ENCODE data around the gene FAM169A. TPM values are rescaled to one million over a fixed set of nuclear protein-coding genes. Genes with fewer than 3 reads are reported as not detected.

Gene FAM169A
- total and polyA plus RNA-seq, 2 experiments from 2014 or later = 16.9 to 97.7 TPM

GRCh38 chr5:74738406-74738805 lies 127.8 kb downstream of the FAM169A start:
- no peaks in the 10 kb centered on the region for H3K9me2 ChIP-seq (ENCODE audit: insufficient read depth)
- H2AFZ ChIP-seq = no peak overlapping the region
- Mint-ChIP-seq H3K27me3 (ENCODE audit: insufficient read depth, low read depth, poor library complexity) (no peaks in the 10 kb centered on the region), H3K27ac (no peak overlapping the region; the same call in 1 of the 2 replicates), H3K9me3 (no peaks in the 10 kb centered on the region), H3K4me3 (no peak overlapping the region), H3K36me3 (ENCODE audit: low read depth) (peaks cover 4% of the 10 kb centered on the region; the same call in 2 of the 3 replicates), H3K4me1 (no peaks in the 10 kb centered on the region)
- H3F3A ChIP-seq (replicated peaks; ENCODE audit: low read depth) = no peaks in the 10 kb centered on the region
- no peaks in the 10 kb centered on the region for H3K4me1 ChIP-seq (ENCODE audit: insufficient read depth)
- H3K27ac ChIP-seq (ENCODE audit: low read depth) = no peak overlapping the region
- DNase-seq (ENCODE audit: low spot score) (no peak), ATAC-seq (no peak)
- TF ChIP-seq, protein P1, sequence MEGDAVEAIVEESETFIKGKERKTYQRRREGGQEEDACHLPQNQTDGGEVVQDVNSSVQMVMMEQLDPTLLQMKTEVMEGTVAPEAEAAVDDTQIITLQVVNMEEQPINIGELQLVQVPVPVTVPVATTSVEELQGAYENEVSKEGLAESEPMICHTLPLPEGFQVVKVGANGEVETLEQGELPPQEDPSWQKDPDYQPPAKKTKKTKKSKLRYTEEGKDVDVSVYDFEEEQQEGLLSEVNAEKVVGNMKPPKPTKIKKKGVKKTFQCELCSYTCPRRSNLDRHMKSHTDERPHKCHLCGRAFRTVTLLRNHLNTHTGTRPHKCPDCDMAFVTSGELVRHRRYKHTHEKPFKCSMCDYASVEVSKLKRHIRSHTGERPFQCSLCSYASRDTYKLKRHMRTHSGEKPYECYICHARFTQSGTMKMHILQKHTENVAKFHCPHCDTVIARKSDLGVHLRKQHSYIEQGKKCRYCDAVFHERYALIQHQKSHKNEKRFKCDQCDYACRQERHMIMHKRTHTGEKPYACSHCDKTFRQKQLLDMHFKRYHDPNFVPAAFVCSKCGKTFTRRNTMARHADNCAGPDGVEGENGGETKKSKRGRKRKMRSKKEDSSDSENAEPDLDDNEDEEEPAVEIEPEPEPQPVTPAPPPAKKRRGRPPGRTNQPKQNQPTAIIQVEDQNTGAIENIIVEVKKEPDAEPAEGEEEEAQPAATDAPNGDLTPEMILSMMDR (conservative IDR thresholded peaks at IDR 0.05; ENCODE audit: low read depth in 2 of 2) = no peak
- TF ChIP-seq POLR2AphosphoS5 (IDR thresholded peaks at IDR 0.05; ENCODE audit: low read depth) (no peak), STAT1 (IDR thresholded peaks at IDR 0.05; ENCODE audit: unreplicated experiment) (no peak), JUNB (IDR thresholded peaks at IDR 0.05; ENCODE audit: unreplicated experiment) (no peak), EZH2 (IDR thresholded peaks at IDR 0.05; ENCODE audit: low read depth, unreplicated experiment) (no peak), NANOG (IDR thresholded peaks at IDR 0.05; ENCODE audit: borderline replicate concordance) (no peak), ETS1 (IDR thresholded peaks at IDR 0.05) (no peak), EZH2phosphoT487 (IDR thresholded peaks at IDR 0.05; ENCODE audit: unreplicated experiment) (no peak), CREB1 (CRISPR knock-in tag; IDR thresholded peaks at IDR 0.05; ENCODE audit: low read depth) (no peak)
- TF ChIP-seq, protein P2, sequence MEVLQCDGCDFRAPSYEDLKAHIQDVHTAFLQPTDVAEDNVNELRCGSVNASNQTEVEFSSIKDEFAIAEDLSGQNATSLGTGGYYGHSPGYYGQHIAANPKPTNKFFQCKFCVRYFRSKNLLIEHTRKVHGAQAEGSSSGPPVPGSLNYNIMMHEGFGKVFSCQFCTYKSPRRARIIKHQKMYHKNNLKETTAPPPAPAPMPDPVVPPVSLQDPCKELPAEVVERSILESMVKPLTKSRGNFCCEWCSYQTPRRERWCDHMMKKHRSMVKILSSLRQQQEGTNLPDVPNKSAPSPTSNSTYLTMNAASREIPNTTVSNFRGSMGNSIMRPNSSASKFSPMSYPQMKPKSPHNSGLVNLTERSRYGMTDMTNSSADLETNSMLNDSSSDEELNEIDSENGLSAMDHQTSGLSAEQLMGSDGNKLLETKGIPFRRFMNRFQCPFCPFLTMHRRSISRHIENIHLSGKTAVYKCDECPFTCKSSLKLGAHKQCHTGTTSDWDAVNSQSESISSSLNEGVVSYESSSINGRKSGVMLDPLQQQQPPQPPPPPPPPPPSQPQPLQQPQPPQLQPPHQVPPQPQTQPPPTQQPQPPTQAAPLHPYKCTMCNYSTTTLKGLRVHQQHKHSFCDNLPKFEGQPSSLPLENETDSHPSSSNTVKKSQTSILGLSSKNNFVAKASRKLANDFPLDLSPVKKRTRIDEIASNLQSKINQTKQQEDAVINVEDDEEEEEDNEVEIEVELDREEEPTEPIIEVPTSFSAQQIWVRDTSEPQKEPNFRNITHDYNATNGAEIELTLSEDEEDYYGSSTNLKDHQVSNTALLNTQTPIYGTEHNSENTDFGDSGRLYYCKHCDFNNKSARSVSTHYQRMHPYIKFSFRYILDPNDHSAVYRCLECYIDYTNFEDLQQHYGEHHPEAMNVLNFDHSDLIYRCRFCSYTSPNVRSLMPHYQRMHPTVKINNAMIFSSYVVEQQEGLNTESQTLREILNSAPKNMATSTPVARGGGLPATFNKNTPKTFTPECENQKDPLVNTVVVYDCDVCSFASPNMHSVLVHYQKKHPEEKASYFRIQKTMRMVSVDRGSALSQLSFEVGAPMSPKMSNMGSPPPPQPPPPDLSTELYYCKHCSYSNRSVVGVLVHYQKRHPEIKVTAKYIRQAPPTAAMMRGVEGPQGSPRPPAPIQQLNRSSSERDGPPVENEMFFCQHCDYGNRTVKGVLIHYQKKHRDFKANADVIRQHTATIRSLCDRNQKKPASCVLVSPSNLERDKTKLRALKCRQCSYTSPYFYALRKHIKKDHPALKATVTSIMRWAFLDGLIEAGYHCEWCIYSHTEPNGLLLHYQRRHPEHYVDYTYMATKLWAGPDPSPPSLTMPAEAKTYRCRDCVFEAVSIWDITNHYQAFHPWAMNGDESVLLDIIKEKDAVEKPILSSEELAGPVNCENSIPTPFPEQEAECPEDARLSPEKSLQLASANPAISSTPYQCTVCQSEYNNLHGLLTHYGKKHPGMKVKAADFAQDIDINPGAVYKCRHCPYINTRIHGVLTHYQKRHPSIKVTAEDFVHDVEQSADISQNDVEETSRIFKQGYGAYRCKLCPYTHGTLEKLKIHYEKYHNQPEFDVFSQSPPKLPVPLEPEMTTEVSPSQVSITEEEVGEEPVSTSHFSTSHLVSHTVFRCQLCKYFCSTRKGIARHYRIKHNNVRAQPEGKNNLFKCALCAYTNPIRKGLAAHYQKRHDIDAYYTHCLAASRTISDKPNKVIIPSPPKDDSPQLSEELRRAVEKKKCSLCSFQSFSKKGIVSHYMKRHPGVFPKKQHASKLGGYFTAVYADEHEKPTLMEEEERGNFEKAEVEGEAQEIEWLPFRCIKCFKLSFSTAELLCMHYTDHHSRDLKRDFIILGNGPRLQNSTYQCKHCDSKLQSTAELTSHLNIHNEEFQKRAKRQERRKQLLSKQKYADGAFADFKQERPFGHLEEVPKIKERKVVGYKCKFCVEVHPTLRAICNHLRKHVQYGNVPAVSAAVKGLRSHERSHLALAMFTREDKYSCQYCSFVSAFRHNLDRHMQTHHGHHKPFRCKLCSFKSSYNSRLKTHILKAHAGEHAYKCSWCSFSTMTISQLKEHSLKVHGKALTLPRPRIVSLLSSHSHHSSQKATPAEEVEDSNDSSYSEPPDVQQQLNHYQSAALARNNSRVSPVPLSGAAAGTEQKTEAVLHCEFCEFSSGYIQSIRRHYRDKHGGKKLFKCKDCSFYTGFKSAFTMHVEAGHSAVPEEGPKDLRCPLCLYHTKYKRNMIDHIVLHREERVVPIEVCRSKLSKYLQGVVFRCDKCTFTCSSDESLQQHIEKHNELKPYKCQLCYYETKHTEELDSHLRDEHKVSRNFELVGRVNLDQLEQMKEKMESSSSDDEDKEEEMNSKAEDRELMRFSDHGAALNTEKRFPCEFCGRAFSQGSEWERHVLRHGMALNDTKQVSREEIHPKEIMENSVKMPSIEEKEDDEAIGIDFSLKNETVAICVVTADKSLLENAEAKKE (CRISPR knock-in tag; IDR thresholded peaks at IDR 0.05) = no peak
- TF ChIP-seq, protein P3, sequence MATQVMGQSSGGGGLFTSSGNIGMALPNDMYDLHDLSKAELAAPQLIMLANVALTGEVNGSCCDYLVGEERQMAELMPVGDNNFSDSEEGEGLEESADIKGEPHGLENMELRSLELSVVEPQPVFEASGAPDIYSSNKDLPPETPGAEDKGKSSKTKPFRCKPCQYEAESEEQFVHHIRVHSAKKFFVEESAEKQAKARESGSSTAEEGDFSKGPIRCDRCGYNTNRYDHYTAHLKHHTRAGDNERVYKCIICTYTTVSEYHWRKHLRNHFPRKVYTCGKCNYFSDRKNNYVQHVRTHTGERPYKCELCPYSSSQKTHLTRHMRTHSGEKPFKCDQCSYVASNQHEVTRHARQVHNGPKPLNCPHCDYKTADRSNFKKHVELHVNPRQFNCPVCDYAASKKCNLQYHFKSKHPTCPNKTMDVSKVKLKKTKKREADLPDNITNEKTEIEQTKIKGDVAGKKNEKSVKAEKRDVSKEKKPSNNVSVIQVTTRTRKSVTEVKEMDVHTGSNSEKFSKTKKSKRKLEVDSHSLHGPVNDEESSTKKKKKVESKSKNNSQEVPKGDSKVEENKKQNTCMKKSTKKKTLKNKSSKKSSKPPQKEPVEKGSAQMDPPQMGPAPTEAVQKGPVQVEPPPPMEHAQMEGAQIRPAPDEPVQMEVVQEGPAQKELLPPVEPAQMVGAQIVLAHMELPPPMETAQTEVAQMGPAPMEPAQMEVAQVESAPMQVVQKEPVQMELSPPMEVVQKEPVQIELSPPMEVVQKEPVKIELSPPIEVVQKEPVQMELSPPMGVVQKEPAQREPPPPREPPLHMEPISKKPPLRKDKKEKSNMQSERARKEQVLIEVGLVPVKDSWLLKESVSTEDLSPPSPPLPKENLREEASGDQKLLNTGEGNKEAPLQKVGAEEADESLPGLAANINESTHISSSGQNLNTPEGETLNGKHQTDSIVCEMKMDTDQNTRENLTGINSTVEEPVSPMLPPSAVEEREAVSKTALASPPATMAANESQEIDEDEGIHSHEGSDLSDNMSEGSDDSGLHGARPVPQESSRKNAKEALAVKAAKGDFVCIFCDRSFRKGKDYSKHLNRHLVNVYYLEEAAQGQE (IDR thresholded peaks at IDR 0.05; ENCODE audit: unreplicated experiment) = no peak
- no peak overlapping the region for H3K4me2 ChIP-seq
- H4K20me1 ChIP-seq (replicated peaks; ENCODE audit: insufficient read depth) = no peaks in the 10 kb centered on the region
- H3K36me3 ChIP-seq (ENCODE audit: insufficient read depth) = no peaks in the 10 kb centered on the region
- H3K4me3 ChIP-seq = no peak overlapping the region
- no peaks in the 10 kb centered on the region for H3K79me2 ChIP-seq (replicated peaks; ENCODE audit: insufficient read depth)
- H3K27me3 ChIP-seq (ENCODE audit: insufficient read depth) = no peaks in the 10 kb centered on the region

Measured in GM23338 (cell line).